Testis (tissue), 2 donors: ENCODE data around the gene UBE3B.

Experiments used
- POLR2A ChIP-seq: fragments of 450-650 bp; IDR thresholded peaks from one replicate; pipeline ENCODE4 v1.6.1; 2017; ENCODE audit warnings: antibody characterized with exemption, mild to moderate bottlenecking, moderate library complexity
- TF ChIP-seq, protein P1 (sequence below), 3 experiments: fragments of 450-650 bp in 2 of 3; fragments of 200-600 bp in 1 of 3; sonication (generic) in 1 of 3; IDR thresholded peaks; one replicate each; pipeline ENCODE4 v1.5.1; 2016 to 2019; ENCODE audit warnings: antibody characterized with exemption in 3 of 3, mild to moderate bottlenecking in 2 of 3, moderate library complexity in 1 of 3

DNA sequence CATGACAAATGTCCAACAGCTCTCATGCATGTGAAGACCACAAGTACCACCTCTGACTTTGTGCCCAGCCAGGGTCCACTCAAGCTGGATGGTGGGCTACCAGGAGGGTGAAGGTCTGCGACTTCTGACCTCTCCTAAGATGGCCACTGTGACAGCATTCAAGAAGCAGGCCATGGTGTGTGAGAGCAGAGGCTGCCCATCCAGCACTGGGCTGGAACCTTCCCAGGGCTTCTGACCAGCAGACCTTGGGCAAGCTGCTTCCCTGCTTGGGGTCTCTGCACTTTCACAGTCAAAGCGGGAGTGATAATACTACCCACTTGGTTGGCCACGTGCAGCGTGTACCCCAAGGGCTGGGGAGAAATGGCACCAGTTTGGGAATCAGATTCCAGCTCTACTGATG, 85.4 kb downstream of the UBE3B start:
- TF ChIP-seq, protein P1, sequence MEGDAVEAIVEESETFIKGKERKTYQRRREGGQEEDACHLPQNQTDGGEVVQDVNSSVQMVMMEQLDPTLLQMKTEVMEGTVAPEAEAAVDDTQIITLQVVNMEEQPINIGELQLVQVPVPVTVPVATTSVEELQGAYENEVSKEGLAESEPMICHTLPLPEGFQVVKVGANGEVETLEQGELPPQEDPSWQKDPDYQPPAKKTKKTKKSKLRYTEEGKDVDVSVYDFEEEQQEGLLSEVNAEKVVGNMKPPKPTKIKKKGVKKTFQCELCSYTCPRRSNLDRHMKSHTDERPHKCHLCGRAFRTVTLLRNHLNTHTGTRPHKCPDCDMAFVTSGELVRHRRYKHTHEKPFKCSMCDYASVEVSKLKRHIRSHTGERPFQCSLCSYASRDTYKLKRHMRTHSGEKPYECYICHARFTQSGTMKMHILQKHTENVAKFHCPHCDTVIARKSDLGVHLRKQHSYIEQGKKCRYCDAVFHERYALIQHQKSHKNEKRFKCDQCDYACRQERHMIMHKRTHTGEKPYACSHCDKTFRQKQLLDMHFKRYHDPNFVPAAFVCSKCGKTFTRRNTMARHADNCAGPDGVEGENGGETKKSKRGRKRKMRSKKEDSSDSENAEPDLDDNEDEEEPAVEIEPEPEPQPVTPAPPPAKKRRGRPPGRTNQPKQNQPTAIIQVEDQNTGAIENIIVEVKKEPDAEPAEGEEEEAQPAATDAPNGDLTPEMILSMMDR (IDR thresholded peaks at IDR 0.05): no peak
- no peak for TF ChIP-seq POLR2A
